Calu3 (cell line): ENCODE measurements around the gene TTPAL. TPM values are rescaled to one million over a fixed set of nuclear protein-coding genes. Genes with fewer than 3 reads are reported as not detected.

Source experiments
- BruUV-seq: library from RNA; stranded (reverse); fragments of 400-500 nt; replicated peaks from 2 replicates; lab custom pipeline; 2021; lab: Mats Ljungman, UMichigan
- CTCF ChIA-PET: fragments of 300-600 bp; sonication (Branson Sonifier 250); formaldehyde crosslinking; loops from one replicate; lab custom pipeline; 2022; ENCODE audit warnings: antibody characterized with exemption; lab: Charles Lee
- DNase-seq: peaks from one replicate; pipeline ENCODE4 v3.0.0; 2022
- H3K27ac Mint-ChIP-seq: one replicate; pipeline ENCODE4 v1.8.0; 2022; ENCODE audit warnings: mixed read lengths; ENCODE audit not compliant: unreplicated experiment
- H3K27me3 Mint-ChIP-seq: one replicate; pipeline ENCODE4 v1.8.0; 2022; ENCODE audit warnings: mixed read lengths; ENCODE audit not compliant: unreplicated experiment
- H3K36me3 Mint-ChIP-seq: one replicate; pipeline ENCODE4 v1.8.0; 2022; ENCODE audit warnings: mild to moderate bottlenecking, moderate library complexity, mixed read lengths; ENCODE audit not compliant: insufficient read depth, unreplicated experiment
- H3K4me1 Mint-ChIP-seq: one replicate; pipeline ENCODE4 v1.8.0; 2022; ENCODE audit warnings: mild to moderate bottlenecking, low read depth, mixed read lengths; ENCODE audit not compliant: unreplicated experiment
- H3K4me3 Mint-ChIP-seq: one replicate; pipeline ENCODE4 v1.8.0; 2022; ENCODE audit warnings: mild to moderate bottlenecking, low read depth, moderate library complexity, mixed read lengths; ENCODE audit not compliant: unreplicated experiment
- H3K9me3 Mint-ChIP-seq: one replicate; pipeline ENCODE4 v1.8.0; 2022; ENCODE audit warnings: low read depth, mixed read lengths; ENCODE audit not compliant: unreplicated experiment
- intact Hi-C: fragments of 100-400 bp; cut with micrococcal nuclease; formaldehyde crosslinking; loops from one replicate; pipeline ENCODE4 v1.10.0; 2022; ENCODE audit not compliant: unreplicated experiment
- total RNA-seq: library from RNA; stranded (reverse); gene quantifications from 2 replicates; pipeline ENCODE4 v1.2.3, GENCODE V29; 2022
- TF ChIP-seq, protein P1 (sequence below): fragments of 200-600 bp; IDR thresholded peaks from one replicate; pipeline ENCODE4 v1.8.0; 2022; ENCODE audit warnings: antibody characterized with exemption; ENCODE audit not compliant: unreplicated experiment

TTPAL gene
- total RNA-seq, 1 experiment from 2014 or later = 39.9 TPM

DNA sequence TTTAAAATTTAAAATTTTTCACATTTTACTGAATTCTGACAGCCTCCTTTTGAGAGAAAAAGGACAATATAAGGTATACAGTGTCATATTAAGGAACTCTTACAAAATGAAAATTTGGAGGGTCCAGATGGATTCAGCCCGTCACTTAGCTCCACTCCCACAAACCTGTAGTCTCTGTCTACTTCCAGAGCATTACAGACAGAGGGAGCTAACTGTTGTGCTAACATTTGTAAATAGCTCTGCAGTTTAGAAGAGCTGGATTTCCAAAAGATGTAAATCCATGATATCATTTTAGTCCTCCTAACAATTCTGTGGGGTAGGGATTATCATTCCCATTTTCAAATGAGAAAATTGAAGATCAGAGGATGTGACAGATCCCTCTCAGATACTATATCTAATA lies 62.3 kb downstream of the TTPAL start:
- no peak overlapping the region for H3K27ac Mint-ChIP-seq
- intact Hi-C loops = no loop called here
- BruUV-seq = no TSS peak
- TF ChIP-seq, protein P1, sequence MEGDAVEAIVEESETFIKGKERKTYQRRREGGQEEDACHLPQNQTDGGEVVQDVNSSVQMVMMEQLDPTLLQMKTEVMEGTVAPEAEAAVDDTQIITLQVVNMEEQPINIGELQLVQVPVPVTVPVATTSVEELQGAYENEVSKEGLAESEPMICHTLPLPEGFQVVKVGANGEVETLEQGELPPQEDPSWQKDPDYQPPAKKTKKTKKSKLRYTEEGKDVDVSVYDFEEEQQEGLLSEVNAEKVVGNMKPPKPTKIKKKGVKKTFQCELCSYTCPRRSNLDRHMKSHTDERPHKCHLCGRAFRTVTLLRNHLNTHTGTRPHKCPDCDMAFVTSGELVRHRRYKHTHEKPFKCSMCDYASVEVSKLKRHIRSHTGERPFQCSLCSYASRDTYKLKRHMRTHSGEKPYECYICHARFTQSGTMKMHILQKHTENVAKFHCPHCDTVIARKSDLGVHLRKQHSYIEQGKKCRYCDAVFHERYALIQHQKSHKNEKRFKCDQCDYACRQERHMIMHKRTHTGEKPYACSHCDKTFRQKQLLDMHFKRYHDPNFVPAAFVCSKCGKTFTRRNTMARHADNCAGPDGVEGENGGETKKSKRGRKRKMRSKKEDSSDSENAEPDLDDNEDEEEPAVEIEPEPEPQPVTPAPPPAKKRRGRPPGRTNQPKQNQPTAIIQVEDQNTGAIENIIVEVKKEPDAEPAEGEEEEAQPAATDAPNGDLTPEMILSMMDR = no peak
- CTCF ChIA-PET = no interaction called here
- H3K36me3 Mint-ChIP-seq = no peaks in the 10 kb centered on the region
- H3K27me3 Mint-ChIP-seq = no peaks in the 10 kb centered on the region
- no peaks in the 10 kb centered on the region for H3K4me1 Mint-ChIP-seq
- no peaks in the 10 kb centered on the region for H3K9me3 Mint-ChIP-seq
- H3K4me3 Mint-ChIP-seq = no peak overlapping the region
- no peak for DNase-seq

DNA sequence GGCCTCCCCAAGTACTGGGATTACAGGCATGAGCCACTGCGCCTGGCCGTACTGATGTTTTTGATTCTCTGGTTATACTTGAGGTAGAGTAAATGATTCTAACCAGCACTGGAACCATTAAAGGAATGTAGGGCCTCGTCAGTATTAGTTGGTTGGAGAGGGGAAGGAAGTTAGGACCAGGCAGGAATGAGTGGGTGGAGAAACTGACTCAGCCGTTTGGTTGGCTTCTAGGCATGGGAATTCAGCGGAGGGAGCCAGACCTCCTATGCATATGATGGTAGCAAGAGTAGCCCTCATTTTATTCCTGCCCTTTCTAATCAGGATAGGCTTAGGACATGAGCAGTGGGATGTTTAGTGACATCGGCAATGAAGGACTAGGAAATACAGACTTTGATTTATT lies 65.2 kb downstream of the TTPAL start:
- TF ChIP-seq, protein P1 = no peak
- Mint-ChIP-seq H3K36me3 (no peaks in the 10 kb centered on the region), H3K9me3 (no peaks in the 10 kb centered on the region), H3K4me1 (no peaks in the 10 kb centered on the region), H3K4me3 (no peak overlapping the region), H3K27me3 (no peaks in the 10 kb centered on the region), H3K27ac (no peak overlapping the region)
- BruUV-seq = no TSS peak
- intact Hi-C loops = no loop called here
- DNase-seq = no peak
- CTCF ChIA-PET = interaction anchor here (0.6 kb wide), 1 partner anchor 145 kb away, joined by 5 read pairs; no protein-coding TSS in a partner anchor

DNA sequence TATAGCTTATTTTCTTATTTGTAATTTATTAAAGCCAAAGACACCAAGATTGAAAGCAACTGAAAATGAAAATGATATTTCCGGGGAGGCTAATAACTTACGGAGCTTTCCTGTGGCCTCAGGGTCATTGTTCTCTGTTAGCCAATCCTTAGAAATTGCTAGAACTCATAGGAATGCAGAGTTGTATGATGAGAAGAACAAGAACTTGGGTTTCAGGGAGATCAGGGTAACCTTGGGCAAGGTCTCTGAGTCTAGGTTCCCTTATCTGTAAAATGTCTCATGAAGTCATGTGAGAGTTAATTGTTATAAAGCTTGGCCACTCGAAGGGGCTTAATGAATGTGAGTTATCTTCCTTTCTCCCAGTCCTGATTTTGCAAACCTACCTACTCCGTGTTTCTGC lies 66.3 kb downstream of the TTPAL start:
- no TSS peak for BruUV-seq
- TF ChIP-seq, protein P1 = no peak
- H3K27me3 Mint-ChIP-seq = peaks cover 4% of the 10 kb centered on the region
- no peak overlapping the region for H3K4me3 Mint-ChIP-seq
- intact Hi-C loops = no loop called here
- H3K9me3 Mint-ChIP-seq = no peaks in the 10 kb centered on the region
- H3K36me3 Mint-ChIP-seq = no peaks in the 10 kb centered on the region
- no peak overlapping the region for H3K27ac Mint-ChIP-seq
- CTCF ChIA-PET = interaction anchor here (0.6 to 1.3 kb wide), 2 partner anchors 10 to 1735 kb away, joined by 3 to 7 read pairs; no protein-coding TSS in a partner anchor
- no peak for DNase-seq
- H3K4me1 Mint-ChIP-seq = no peaks in the 10 kb centered on the region

DNA sequence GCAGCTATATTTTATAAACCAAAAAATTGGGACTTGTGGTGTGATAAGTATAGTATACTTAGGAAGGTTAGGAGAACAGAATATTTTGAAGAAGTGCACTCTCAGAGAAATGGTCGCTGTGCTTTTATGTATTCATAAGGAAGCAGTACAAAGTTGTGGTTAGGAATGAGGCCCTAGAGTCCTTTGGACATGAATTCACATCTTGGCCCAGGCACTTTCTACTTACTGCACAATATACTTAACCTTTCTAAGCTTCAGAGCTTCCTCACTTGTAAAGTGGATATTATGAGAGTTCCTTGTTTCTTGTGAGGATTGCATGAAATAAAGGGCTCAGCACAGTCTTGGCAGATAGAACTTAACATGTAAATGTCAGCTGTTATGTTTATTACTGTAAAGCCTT lies 67.2 kb downstream of the TTPAL start:
- no peak for DNase-seq
- no peaks in the 10 kb centered on the region for H3K36me3 Mint-ChIP-seq
- intact Hi-C loops = no loop called here
- H3K9me3 Mint-ChIP-seq = no peaks in the 10 kb centered on the region
- no peak overlapping the region for H3K4me3 Mint-ChIP-seq
- H3K27me3 Mint-ChIP-seq = peaks cover 13% of the 10 kb centered on the region
- TF ChIP-seq, protein P1 = no peak
- no peak overlapping the region for H3K27ac Mint-ChIP-seq
- no peaks in the 10 kb centered on the region for H3K4me1 Mint-ChIP-seq
- CTCF ChIA-PET = interaction anchor here (0.6 to 1.3 kb wide), 3 partner anchors 9 to 1736 kb away, joined by 3 to 7 read pairs (median 3); no protein-coding TSS in a partner anchor
- BruUV-seq = no TSS peak
